NT2/D1 (cell line): ENCODE data around the gene AK8.

ENCODE experiments used
- DNase-seq: peaks from one replicate; pipeline ENCODE4 v3.0.0-alpha.2; 2011; ENCODE audit warnings: low read depth, low spot score
- H3K27me3 ChIP-seq: 2 replicates; pipeline ENCODE4 v1.6.0; 2011; ENCODE audit warnings: mild to moderate bottlenecking; ENCODE audit not compliant: insufficient read length, insufficient read depth
- H3K36me3 ChIP-seq: 2 replicates; pipeline ENCODE4 v1.6.1; 2011; ENCODE audit warnings: mild to moderate bottlenecking, low read length, mixed read lengths; ENCODE audit not compliant: insufficient read depth, insufficient read length
- H3K4me1 ChIP-seq: 2 replicates; pipeline ENCODE4 v1.5.1; 2011; ENCODE audit not compliant: insufficient read depth, insufficient read length
- H3K4me3 ChIP-seq: 2 replicates; pipeline ENCODE4 v1.5.1; 2011; ENCODE audit warnings: low read depth; ENCODE audit not compliant: insufficient read length
- H3K9ac ChIP-seq: 2 replicates; pipeline ENCODE4 v1.6.0; 2011; ENCODE audit warnings: low read depth; ENCODE audit not compliant: insufficient read length
- H3K9me3 ChIP-seq: 2 replicates; pipeline ENCODE4 v1.5.1; 2011; ENCODE audit warnings: mild to moderate bottlenecking, low read length; ENCODE audit not compliant: insufficient read depth
- SUZ12 ChIP-seq: IDR thresholded peaks from 2 replicates; pipeline ENCODE4 v1.6.1; 2011; ENCODE audit not compliant: insufficient read length, insufficient read depth; ENCODE audit errors: extremely low read depth
- YY1 ChIP-seq: IDR thresholded peaks from 2 replicates; pipeline ENCODE4 v1.6.1; 2011; ENCODE audit not compliant: insufficient read length, insufficient read depth
- ZNF274 ChIP-seq: IDR thresholded peaks from 2 replicates; pipeline ENCODE4 v1.6.1; 2011; ENCODE audit warnings: mild to moderate bottlenecking, low read depth, low read length

AK8 gene, protein sequence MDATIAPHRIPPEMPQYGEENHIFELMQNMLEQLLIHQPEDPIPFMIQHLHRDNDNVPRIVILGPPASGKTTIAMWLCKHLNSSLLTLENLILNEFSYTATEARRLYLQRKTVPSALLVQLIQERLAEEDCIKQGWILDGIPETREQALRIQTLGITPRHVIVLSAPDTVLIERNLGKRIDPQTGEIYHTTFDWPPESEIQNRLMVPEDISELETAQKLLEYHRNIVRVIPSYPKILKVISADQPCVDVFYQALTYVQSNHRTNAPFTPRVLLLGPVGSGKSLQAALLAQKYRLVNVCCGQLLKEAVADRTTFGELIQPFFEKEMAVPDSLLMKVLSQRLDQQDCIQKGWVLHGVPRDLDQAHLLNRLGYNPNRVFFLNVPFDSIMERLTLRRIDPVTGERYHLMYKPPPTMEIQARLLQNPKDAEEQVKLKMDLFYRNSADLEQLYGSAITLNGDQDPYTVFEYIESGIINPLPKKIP

GRCh38 chr9:132877824-132878694 lies at the start of gene AK8:
Gene AK8 (minus strand): TSS chr9:132878284. CDS start chr9:132878255, 29 bp downstream.
- H3K27me3 ChIP-seq = peaks cover 36% of the 10 kb centered on the region

DNA sequence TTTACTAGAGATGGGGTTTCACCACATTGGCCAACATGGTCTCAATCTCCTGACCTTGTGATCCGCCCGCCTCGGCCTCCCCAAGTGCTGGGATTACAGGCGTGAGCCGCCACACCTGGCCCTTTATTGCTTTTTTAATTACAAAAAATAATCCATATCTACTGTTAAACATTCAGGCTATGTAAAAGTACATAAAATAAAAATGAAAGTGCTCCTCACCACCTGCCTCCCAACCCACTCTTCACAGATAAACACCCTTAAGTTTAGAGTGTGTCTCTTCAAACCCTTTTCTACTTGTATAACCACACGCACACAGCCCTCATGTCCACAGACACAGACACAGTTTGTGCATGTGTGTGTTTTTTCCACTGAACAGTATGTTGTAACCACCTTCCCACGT lies 49.6 kb upstream of the AK8 start:
- no peak overlapping the region for H3K4me3 ChIP-seq
- H3K27me3 ChIP-seq = no peaks in the 10 kb centered on the region
- TF ChIP-seq YY1 = no peak
- no peak for TF ChIP-seq SUZ12
- TF ChIP-seq ZNF274 = no peak
- DNase-seq = no peak
- H3K9ac ChIP-seq = no peak overlapping the region
- no peaks in the 10 kb centered on the region for H3K4me1 ChIP-seq
- peaks cover 74% of the 10 kb centered on the region for H3K36me3 ChIP-seq
- H3K9me3 ChIP-seq = no peaks in the 10 kb centered on the region

More at GRCh38 chr9:132877824-132878694, at the start of gene AK8:
- peak; percentile 47 for DNase-seq
- Histone ChIP-seq H3K4me3 (peak within 1 kb of the TSS; percentile 82), H3K9me3 (no peaks in the 10 kb centered on the region), H3K36me3 (no peaks in the 10 kb centered on the region), H3K9ac (peak within 1 kb of the TSS; percentile 83), H3K4me1 (peaks cover 7% of the 10 kb centered on the region)
- TF ChIP-seq SUZ12 = peak; percentile 70
- no peak for TF ChIP-seq ZNF274

GRCh38 chr9:132923346-132923902 lies 45.3 kb upstream of the AK8 start:
- TF ChIP-seq SUZ12 (no peak), ZNF274 (no peak), YY1 (no peak)
- H3K4me3 ChIP-seq = no peak overlapping the region
- no peak overlapping the region for H3K9ac ChIP-seq
- no peaks in the 10 kb centered on the region for H3K4me1 ChIP-seq
- DNase-seq = no peak
- no peaks in the 10 kb centered on the region for H3K27me3 ChIP-seq
- no peaks in the 10 kb centered on the region for H3K9me3 ChIP-seq
- H3K36me3 ChIP-seq = peaks cover 90% of the 10 kb centered on the region

- TF ChIP-seq SUZ12 (no peak), ZNF274 (no peak), YY1 (no peak)
- no peak for DNase-seq
- Histone ChIP-seq H3K4me1 (no peaks in the 10 kb centered on the region), H3K27me3 (no peaks in the 10 kb centered on the region), H3K36me3 (peaks cover 87% of the 10 kb centered on the region), H3K9me3 (no peaks in the 10 kb centered on the region), H3K4me3 (no peak overlapping the region), H3K9ac (no peak overlapping the region)
Measured at GRCh38 chr9:132919614-132920268, 41.7 kb upstream of the AK8 start.

DNA sequence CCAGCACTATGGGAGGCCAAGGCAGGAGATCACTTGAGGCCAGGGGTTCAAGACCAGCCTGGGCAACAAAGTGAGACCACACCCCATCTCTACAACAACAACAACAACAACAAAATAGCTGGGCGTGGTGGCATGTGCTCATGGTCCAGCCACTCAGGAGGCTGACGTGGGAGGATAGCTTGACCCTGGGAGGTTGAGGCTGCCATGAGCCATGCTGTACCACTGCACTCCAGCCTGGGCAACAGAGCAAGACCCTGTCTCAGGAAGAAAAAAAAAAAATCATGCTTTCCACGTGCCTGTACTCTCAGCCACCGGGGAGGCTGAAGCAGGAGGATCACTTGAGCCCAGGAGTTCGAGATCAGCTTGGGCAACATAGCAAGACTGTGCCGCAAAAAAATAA lies 36.8 kb upstream of the AK8 start:
- H3K9ac ChIP-seq = no peak overlapping the region
- H3K27me3 ChIP-seq = no peaks in the 10 kb centered on the region
- no peak for DNase-seq
- H3K4me3 ChIP-seq = no peak overlapping the region
- peaks cover 79% of the 10 kb centered on the region for H3K36me3 ChIP-seq
- H3K9me3 ChIP-seq = no peaks in the 10 kb centered on the region
- no peaks in the 10 kb centered on the region for H3K4me1 ChIP-seq
- TF ChIP-seq ZNF274 (no peak), YY1 (no peak), SUZ12 (no peak)

DNA sequence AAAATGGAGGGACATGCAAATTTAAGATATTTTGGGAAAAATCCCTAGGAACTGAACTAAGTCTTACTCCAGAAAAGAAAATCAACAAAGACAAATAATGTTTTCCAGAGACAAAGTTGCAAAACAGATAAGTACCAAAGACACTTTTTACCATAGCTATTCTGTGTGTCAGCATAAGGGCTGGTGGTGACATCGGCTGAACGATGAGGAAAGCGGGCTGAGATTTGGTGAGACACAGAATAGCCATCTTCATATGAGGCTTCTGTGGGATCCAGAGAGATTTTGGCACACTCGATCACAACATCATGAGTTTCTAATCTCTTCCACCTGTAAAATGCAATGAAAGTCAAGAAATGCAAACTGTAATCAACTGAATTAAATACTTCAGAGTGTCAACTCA lies 34.0 kb upstream of the AK8 start:
- Histone ChIP-seq H3K4me3 (no peak overlapping the region), H3K4me1 (no peaks in the 10 kb centered on the region), H3K9me3 (no peaks in the 10 kb centered on the region), H3K9ac (no peak overlapping the region), H3K36me3 (peaks cover 76% of the 10 kb centered on the region), H3K27me3 (no peaks in the 10 kb centered on the region)
- no peak for TF ChIP-seq SUZ12
- no peak for DNase-seq

DNA sequence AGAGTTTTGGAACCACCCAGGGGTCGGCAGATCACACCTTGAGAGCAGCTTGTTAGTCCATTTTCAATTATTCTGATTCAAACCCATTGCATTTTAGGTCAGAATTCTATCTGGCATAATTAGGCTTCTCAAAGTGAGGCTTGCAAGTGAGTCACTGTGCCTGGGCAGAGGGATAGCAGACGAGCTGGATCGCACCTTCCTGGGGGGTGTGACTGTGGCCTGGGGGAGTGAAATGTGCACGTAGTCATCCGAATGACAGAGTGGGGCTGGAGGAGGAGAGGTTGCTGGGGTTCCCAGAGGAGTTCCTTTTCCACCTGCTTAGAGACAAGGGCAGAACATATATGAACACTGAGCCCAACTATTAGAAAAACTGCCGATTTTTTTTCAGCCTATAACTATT lies 32.3 kb upstream of the AK8 start:
- no peaks in the 10 kb centered on the region for H3K4me1 ChIP-seq
- no peaks in the 10 kb centered on the region for H3K27me3 ChIP-seq
- no peaks in the 10 kb centered on the region for H3K9me3 ChIP-seq
- no peak for DNase-seq
- H3K4me3 ChIP-seq = no peak overlapping the region
- peaks cover 73% of the 10 kb centered on the region for H3K36me3 ChIP-seq
- H3K9ac ChIP-seq = no peak overlapping the region
- no peak for TF ChIP-seq SUZ12
- TF ChIP-seq ZNF274 = no peak
- TF ChIP-seq YY1 = no peak
